GM12892 (cell line): ENCODE measurements around the gene ZBTB7B.

Experiments used
- POLR2A ChIP-seq: IDR thresholded peaks from 2 replicates; pipeline ENCODE4 v1.6.1; 2011; ENCODE audit warnings: low read depth, low read length, control low read depth
- POLR2AphosphoS5 ChIP-seq: IDR thresholded peaks from 2 replicates; pipeline ENCODE4 v1.6.1; 2011; ENCODE audit warnings: low read depth, low read length, control low read depth
- TAF1 ChIP-seq: IDR thresholded peaks from 2 replicates; pipeline ENCODE4 v1.6.1; 2011; ENCODE audit warnings: low read depth, mild to moderate bottlenecking, control low read depth, low read length, borderline replicate concordance

- no peak for TF ChIP-seq POLR2AphosphoS5
- TF ChIP-seq POLR2A, result no peak
- no peak for TF ChIP-seq TAF1
Observed at GRCh38 chr1:154963643-154964042, 39.0 kb upstream of the ZBTB7B start.
